Kidney glomerular epithelial cell (primary cell): ENCODE results near the gene NEK1.

Source experiments
- DNase-seq: peaks from one replicate; lab custom pipeline; 2025; lab: John Stamatoyannopoulos, UW

The NEK1 gene, protein sequence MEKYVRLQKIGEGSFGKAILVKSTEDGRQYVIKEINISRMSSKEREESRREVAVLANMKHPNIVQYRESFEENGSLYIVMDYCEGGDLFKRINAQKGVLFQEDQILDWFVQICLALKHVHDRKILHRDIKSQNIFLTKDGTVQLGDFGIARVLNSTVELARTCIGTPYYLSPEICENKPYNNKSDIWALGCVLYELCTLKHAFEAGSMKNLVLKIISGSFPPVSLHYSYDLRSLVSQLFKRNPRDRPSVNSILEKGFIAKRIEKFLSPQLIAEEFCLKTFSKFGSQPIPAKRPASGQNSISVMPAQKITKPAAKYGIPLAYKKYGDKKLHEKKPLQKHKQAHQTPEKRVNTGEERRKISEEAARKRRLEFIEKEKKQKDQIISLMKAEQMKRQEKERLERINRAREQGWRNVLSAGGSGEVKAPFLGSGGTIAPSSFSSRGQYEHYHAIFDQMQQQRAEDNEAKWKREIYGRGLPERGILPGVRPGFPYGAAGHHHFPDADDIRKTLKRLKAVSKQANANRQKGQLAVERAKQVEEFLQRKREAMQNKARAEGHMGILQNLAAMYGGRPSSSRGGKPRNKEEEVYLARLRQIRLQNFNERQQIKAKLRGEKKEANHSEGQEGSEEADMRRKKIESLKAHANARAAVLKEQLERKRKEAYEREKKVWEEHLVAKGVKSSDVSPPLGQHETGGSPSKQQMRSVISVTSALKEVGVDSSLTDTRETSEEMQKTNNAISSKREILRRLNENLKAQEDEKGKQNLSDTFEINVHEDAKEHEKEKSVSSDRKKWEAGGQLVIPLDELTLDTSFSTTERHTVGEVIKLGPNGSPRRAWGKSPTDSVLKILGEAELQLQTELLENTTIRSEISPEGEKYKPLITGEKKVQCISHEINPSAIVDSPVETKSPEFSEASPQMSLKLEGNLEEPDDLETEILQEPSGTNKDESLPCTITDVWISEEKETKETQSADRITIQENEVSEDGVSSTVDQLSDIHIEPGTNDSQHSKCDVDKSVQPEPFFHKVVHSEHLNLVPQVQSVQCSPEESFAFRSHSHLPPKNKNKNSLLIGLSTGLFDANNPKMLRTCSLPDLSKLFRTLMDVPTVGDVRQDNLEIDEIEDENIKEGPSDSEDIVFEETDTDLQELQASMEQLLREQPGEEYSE (N-terminal part only)

GRCh38 chr4:169611991-169612870 is at the start of gene NEK1:
Gene NEK1 (minus strand): TSS chr4:169612583. CDS start chr4:169602630, 9,953 bp downstream.
- DNase-seq: peak; percentile 74

- no peak for DNase-seq
Observed at GRCh38 chr4:169661761-169662160, 49.4 kb upstream of the NEK1 start.

- no peak for DNase-seq
Observed at GRCh38 chr4:169660929-169661328, 48.5 kb upstream of the NEK1 start.

GRCh38 chr4:169659716-169660670 is 47.6 kb upstream of the NEK1 start:
- peak; percentile 97 for DNase-seq

DNA sequence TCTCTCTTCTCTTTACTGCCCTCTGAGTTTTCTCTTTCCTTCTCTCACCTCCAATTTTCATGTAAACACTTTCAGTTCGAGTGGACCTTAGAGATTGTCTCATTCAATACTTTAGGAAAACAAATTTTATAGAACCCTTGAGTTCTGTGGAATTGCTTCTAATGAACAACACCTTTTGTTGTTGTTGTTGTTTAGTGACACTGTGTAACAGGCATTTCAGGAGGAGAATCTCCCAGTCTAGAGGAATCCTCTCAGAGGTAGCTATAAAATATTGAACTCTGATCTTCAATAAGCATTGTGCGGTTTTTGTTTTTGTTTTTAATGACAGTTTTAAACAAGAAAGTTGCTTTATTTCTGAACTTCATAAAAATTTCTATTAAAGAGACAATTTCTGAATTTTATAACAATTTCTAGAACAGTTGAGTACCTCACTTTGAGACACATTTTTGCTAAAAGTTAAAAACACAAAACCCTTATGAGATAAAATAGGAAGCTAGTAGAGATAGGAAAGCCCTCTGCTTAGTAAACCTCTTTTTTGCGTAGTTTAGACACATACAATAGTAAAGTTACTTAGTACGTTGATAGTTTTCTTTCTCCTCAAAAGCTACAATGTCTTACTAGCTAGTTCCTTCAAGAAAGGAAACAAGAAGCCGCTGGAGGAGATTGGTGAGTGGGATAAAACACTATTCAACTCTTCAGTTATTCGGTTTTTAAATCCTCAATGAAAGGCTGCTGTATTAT is 46.8 kb upstream of the NEK1 start:
- no peak for DNase-seq

- no peak for DNase-seq
Observed at GRCh38 chr4:169658196-169658595, 45.8 kb upstream of the NEK1 start.

DNA sequence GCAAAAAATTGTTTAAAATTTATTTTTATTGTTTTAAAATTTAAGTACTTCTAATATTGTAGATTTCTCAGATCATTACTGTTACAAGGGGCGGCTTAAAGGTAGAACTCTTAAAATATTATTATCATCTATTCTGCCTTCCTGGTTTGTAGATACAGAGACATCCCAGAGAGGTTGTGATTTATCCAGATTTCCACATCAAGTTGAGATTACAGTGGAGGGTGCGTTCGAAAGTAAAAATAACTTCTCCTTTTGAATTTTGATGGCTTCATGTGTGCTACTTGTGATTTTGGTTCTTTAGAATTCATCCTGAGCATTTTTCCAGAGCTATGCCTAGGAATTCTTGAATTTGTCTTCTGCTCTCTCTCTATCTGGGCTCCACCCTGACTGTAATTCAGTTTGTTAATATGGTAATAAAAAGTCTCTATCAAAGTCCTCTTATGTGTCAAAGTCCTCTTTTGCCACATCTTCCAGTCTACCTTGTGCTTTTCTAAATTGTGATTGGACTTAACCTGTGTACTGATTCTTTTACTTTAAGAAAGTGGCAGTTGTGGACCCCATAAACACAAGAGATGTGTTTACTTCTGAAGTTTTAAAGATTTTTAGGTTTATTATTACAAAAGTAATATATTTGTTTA is 45.2 kb upstream of the NEK1 start:
- no peak for DNase-seq

DNA sequence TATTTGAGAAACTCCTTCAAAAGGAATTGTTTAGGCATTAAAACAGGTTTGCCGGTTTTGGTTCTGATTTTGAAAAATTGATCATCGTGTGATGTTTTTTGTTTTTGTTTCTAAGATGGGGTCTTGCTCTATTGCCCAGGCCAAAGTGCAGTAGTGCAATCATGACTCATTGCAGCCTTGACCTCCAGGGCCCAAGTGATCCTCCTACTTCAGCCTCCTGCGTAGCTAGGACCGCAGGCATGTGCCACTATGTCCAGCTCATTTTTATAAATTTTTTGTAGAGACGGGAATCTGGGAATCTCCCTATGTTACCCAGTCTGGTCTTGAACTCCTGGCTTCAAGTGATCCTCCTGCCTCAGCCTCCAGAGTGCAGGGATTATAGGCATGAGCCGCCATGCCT is 43.0 kb upstream of the NEK1 start:
- DNase-seq: no peak

DNA sequence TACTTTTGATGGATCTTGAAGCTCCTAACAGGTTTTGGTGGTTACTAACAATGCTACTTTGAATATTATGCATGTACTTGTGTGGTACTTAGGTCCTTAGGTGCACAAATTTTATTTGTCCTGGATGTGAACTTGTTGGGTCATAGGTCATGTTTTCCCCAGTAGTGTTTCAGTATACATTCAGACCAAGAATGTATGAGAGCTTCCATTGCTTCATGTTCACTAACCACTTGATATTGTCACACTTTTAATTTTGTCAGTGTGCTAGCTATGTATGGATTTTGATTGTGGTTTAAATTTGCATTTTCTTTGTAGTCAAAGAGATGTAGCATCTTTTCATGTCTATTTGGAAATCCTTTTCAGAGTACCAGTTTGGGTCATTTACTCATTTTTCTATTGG is 40.2 kb upstream of the NEK1 start:
- DNase-seq: no peak

GRCh38 chr4:169650227-169650936 is 38.0 kb upstream of the NEK1 start:
- no peak for DNase-seq

DNA sequence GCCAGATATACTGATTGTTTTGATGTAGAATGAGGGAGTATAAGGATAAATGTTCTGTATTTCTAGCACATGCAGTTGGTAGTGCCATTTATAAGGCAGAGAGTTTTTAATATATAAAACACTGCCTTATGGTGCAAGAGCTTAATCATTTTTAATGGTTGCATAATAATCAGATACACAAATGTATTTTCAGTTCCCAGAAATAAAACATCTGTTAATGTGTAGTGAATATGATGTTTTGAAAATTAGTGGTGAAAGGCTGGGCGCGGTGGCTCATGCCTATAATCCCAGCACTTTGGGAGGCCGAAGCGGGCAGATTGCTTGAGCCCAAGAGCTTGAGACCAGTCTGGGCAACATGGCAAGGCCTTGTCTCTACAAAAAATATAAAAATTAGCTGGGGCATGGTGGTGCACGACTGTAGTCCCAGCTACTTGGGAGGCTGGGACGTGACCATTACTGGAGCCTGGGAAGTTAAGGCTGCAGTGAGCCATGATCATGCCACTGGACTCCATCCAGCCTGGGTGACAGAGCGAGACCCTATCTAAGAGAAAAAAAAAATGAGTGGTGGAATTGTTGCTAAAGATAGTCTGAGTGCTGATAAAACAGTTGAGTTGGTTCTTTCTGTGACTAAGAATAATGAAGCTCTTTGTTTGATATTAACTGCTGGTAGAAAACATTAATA is 37.3 kb upstream of the NEK1 start:
- peak; percentile 52 for DNase-seq

DNA sequence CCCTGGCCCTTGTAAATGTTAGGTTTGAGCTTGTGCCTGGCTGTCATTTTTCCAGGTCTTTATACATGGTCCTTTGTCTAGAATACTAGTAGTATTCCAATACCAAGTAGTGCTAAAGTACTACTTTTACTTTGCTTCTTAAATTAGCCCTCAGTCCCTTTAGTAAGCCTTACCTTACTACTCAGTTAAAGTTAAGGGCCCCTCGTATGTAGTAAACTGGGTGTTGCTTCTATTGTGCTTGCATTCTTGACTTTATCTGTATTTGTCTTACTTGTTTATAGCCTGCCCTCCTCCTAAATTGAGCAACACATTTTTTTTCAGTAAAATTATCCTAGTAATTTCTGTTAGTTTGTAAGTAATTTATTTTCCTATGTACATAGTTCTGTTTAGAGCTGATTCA is 33.2 kb upstream of the NEK1 start:
- no peak for DNase-seq

DNA sequence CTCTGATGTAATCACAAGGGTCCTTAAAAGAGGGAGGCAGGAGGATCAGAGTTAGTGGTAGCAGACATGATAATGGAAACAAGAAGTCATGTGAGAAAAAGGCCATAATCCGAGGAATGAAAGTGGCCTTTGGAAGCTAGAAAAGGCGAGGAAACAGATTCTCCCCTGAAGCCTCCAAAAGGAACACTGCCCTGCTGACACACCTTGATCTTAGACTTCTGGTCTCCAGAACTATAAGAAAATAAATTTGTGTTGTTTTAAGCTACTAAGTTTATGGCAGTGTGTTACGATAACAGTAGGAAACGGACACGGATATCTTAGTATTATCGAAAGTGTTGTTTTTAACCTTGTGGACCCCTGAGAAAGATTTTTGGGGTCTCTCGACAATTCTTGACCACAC is 32.4 kb upstream of the NEK1 start:
- DNase-seq: no peak

DNA sequence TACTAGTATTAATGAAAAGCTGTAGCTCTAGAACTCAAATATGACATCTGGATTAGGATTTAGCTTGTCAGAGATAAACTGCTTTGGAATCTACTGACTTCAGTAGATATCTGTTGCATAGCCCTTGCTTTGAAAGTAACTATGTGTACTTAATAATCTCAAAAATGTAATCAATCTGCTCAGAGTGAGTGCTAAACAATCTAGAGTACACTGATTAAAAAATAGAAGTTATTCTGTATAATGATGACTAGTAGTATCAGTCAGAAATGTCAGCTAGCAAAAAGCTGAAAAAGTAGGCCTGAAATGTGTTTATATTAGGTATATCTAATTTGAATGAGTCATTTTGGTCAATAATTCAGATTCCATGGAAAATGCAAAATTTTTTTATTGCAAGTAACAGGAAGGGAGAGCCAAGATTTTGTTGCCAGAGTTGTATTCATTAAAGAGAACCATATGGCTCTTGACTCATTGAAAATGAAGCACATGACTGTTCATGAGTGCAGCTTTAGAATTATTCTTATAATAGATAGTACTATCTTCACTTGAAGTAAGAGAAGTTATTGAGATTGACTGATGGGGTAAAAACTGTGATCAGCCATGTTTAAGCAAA is 28.0 kb upstream of the NEK1 start:
- DNase-seq: no peak

DNA sequence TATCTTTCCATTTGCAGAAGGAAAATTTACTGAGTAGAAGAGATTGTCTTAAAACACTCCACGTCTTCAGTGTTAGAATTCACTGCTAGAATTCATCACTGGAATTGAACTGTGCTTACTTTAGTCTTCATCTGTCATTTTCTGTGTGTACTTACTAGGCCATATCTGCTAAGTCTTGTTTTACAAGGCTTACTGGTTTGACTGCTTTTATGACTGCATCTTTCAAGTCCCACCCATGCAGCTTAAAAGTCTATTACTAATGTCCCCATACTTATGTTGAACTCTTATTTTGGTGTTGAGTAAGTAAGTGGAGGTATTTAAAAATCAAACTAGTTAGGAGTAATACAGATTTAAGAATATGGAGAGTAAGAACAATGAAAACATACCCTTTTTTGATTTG is 22.6 kb upstream of the NEK1 start:
- no peak for DNase-seq

GRCh38 chr4:169632896-169633295 is 20.5 kb upstream of the NEK1 start:
- DNase-seq: no peak

DNA sequence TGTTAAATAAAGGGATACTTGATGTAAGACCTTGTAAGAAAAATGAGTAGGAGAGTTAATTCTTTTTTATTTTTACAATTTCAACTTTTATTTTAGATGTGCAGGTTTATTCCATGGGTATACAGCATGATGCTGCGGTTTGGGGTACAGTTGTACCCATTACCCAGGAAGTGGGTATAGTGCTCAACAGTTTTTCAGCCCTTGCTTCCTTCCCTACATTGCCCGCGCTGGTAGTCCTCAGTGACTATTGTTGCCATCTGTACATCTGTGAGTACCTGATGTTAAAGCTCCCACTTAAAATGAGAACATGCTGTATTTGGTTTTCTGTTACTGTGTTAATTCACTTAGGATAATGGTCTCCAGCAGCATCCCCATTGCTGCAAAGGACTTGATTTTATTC is 17.7 kb upstream of the NEK1 start:
- no peak for DNase-seq

GRCh38 chr4:169628579-169628978 is 16.2 kb upstream of the NEK1 start:
- DNase-seq: no peak
